ENCODE data around the gene APOBR. TPM values are rescaled to one million over a fixed set of nuclear protein-coding genes. Genes with fewer than 3 reads are reported as not detected.
A peak's percentile ranks its signal among the peaks of the same experiment; 100 is the strongest.
"Not testable (repeated sequence)": the region's sequence is repeated elsewhere in the genome, so short reads cannot be mapped to it uniquely, and the experiment has no call there.

APOBR gene
- total RNA-seq, 5 donors from 2014 or later (not counting 1 experiment from before 2014, with no cell fraction given) = 6.4 to 16.9 (median 10.3) TPM

GRCh38 chr16:28497386-28497785, 2.9 kb downstream of the APOBR start:
- 96% methylated on average over 8 of the region's 9 CpGs for WGBS (ENCODE audit: insufficient coverage)
- no peaks in the 10 kb centered on the region for H3K9me3 ChIP-seq
- ChIA-PET CTCF (interaction anchor here in 1 of 2 donors (0.6 kb wide), 1 partner anchor 12 kb away, joined by 4 read pairs; no protein-coding TSS in a partner anchor), POLR2A (no interaction called here)
- DNase-seq (no peak), ATAC-seq (replicated peaks in 1 of 4) (no peak)
- H3K4me3 Mint-ChIP-seq = peak overlapping the region in 1 of 3 donors; percentile 96
- H3K36me3 ChIP-seq (ENCODE audit: control insufficient read depth in 2 of 2, extremely low read depth in 1 of 2, insufficient read depth in 1 of 2, low read length in 1 of 2) = peaks cover 0 to 17% of the 10 kb centered on the region in 2 donors
- H3K9me3 Mint-ChIP-seq = no peaks in the 10 kb centered on the region
- H3K4me1 Mint-ChIP-seq = peaks cover 50 to 63% (median 61%) of the 10 kb centered on the region in 3 donors
- no peaks in the 10 kb centered on the region for H3K27me3 Mint-ChIP-seq
- H3K4me1 ChIP-seq (ENCODE audit: control insufficient read depth in 1 of 2, extremely low read depth in 1 of 2, insufficient read depth in 2 of 2, low read length in 2 of 2) = peaks cover 9 to 61% of the 10 kb centered on the region in 2 experiments
- no peaks in the 10 kb centered on the region for H3K27me3 ChIP-seq (replicated peaks in 1 of 2; ENCODE audit: control insufficient read depth in 2 of 2, extremely low read depth in 1 of 2, insufficient read depth in 2 of 2, low read length in 1 of 2)
- H3K36me3 Mint-ChIP-seq = peaks cover 7% of the 10 kb centered on the region
- no peak overlapping the region for H3K27ac ChIP-seq (ENCODE audit: low read length)
- no peak overlapping the region for H3K4me3 ChIP-seq (ENCODE audit: control insufficient read depth in 1 of 2, extremely low read depth in 1 of 2, low read length in 1 of 2)
- H3K27ac Mint-ChIP-seq = peak overlapping the region; percentile 97 to 100

DNA sequence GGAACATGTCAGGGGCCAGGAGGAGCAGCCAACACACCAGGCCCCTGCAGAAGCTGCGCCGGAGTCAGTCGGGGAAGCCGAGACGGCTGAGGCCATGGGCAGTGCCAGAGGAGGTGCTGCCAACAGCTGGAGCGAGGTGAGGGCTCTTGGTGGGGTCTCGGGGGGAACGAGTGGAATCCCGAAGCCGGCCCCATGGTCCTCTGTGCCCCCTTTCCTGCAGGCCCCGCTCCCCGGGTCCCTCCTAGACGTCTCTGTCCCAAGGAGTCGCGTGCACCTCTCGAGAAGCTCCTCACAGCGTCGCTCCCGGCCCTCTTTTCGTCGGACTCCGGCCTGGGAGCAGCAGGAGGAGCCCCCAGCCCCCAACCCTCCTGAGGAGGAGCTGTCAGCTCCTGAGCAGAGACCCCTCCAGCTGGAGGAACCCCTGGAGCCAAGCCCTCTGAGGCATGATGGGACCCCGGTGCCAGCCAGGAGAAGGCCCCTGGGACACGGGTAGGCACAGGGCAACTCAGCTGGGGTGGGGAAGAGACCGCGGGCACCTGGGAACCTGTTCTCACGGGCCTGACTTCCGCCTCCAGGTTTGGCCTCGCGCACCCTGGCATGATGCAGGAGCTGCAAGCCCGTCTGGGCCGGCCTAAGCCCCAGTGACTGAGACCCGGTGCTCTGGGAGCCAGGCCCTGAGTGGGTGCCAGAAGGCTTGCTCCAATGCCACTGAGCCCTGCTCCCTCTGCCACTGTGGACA, 3.6 kb downstream of the APOBR start:
- Mint-ChIP-seq H3K36me3 (peaks cover 7% of the 10 kb centered on the region), H3K4me1 (peaks cover 46 to 58% (median 58%) of the 10 kb centered on the region in 3 donors), H3K27ac (peak overlapping the region; percentile 50 to 97), H3K4me3 (peak overlapping the region in 1 of 3 donors; percentile 96), H3K27me3 (no peaks in the 10 kb centered on the region), H3K9me3 (no peaks in the 10 kb centered on the region)
- 98% methylated on average over 32 of the region's 33 CpGs for WGBS (ENCODE audit: insufficient coverage)
- Histone ChIP-seq H3K27me3 (replicated peaks in 1 of 2; ENCODE audit: control insufficient read depth in 2 of 2, extremely low read depth in 1 of 2, insufficient read depth in 2 of 2, low read length in 1 of 2) (no peaks in the 10 kb centered on the region), H3K36me3 (ENCODE audit: control insufficient read depth in 2 of 2, extremely low read depth in 1 of 2, insufficient read depth in 1 of 2, low read length in 1 of 2) (peaks cover 0 to 17% of the 10 kb centered on the region in 2 donors), H3K27ac (ENCODE audit: low read length) (no peak overlapping the region), H3K4me1 (ENCODE audit: control insufficient read depth in 1 of 2, extremely low read depth in 1 of 2, insufficient read depth in 2 of 2, low read length in 2 of 2) (peaks cover 6 to 55% of the 10 kb centered on the region in 2 experiments), H3K9me3 (no peaks in the 10 kb centered on the region), H3K4me3 (ENCODE audit: control insufficient read depth in 1 of 2, extremely low read depth in 1 of 2, low read length in 1 of 2) (no peak overlapping the region)
- POLR2A ChIA-PET = no interaction called here
- DNase-seq = no peak
- CTCF ChIA-PET = no interaction called here
- ATAC-seq (replicated peaks in 1 of 4) = no peak

- Mint-ChIP-seq H3K4me3 (no peak overlapping the region), H3K27ac (peak overlapping the region; percentile 50 to 58), H3K4me1 (peaks cover 38 to 50% (median 50%) of the 10 kb centered on the region in 3 donors), H3K27me3 (no peaks in the 10 kb centered on the region), H3K36me3 (peaks cover 7% of the 10 kb centered on the region), H3K9me3 (no peaks in the 10 kb centered on the region)
- peaks cover 0 to 17% of the 10 kb centered on the region in 2 donors for H3K36me3 ChIP-seq (ENCODE audit: control insufficient read depth in 2 of 2, extremely low read depth in 1 of 2, insufficient read depth in 1 of 2, low read length in 1 of 2)
- POLR2A ChIA-PET = no interaction called here
- peaks cover 3 to 47% of the 10 kb centered on the region in 2 experiments for H3K4me1 ChIP-seq (ENCODE audit: control insufficient read depth in 1 of 2, extremely low read depth in 1 of 2, insufficient read depth in 2 of 2, low read length in 2 of 2)
- no peaks in the 10 kb centered on the region for H3K9me3 ChIP-seq
- H3K27me3 ChIP-seq (replicated peaks in 1 of 2; ENCODE audit: control insufficient read depth in 2 of 2, extremely low read depth in 1 of 2, insufficient read depth in 2 of 2, low read length in 1 of 2) = no peaks in the 10 kb centered on the region
- CTCF ChIA-PET = no interaction called here
- no peak overlapping the region for H3K4me3 ChIP-seq (ENCODE audit: control insufficient read depth in 1 of 2, extremely low read depth in 1 of 2, low read length in 1 of 2)
- DNase-seq (no peak), ATAC-seq (replicated peaks in 1 of 4) (no peak)
- no peak overlapping the region for H3K27ac ChIP-seq (ENCODE audit: low read length)
- 94% methylated on average over 10 of the region's 15 CpGs for WGBS (ENCODE audit: insufficient coverage)
These were observed 4.4 kb downstream of the APOBR start for GRCh38 chr16:28498666-28499381.

- no peak overlapping the region for H3K4me3 ChIP-seq (ENCODE audit: control insufficient read depth in 1 of 2, extremely low read depth in 1 of 2, low read length in 1 of 2)
- DNase-seq (no peak), ATAC-seq (replicated peaks in 1 of 4) (no peak)
- Mint-ChIP-seq H3K4me3 (no peak overlapping the region), H3K27ac (peak overlapping the region; percentile 18 to 42), H3K4me1 (peaks cover 28 to 40% (median 40%) of the 10 kb centered on the region in 3 donors), H3K9me3 (no peaks in the 10 kb centered on the region), H3K27me3 (no peaks in the 10 kb centered on the region), H3K36me3 (peaks cover 7% of the 10 kb centered on the region)
- ChIA-PET CTCF (no interaction called here), POLR2A (no interaction called here)
- no peak overlapping the region for H3K27ac ChIP-seq (ENCODE audit: low read length)
- no peaks in the 10 kb centered on the region for H3K27me3 ChIP-seq (replicated peaks in 1 of 2; ENCODE audit: control insufficient read depth in 2 of 2, extremely low read depth in 1 of 2, insufficient read depth in 2 of 2, low read length in 1 of 2)
- H3K36me3 ChIP-seq (ENCODE audit: control insufficient read depth in 2 of 2, extremely low read depth in 1 of 2, insufficient read depth in 1 of 2, low read length in 1 of 2) = peaks cover 0 to 17% of the 10 kb centered on the region in 2 donors
- no peaks in the 10 kb centered on the region for H3K9me3 ChIP-seq
- WGBS (ENCODE audit: insufficient coverage) = 90% methylated on average over 7 of the region's 10 CpGs
- H3K4me1 ChIP-seq (ENCODE audit: control insufficient read depth in 1 of 2, extremely low read depth in 1 of 2, insufficient read depth in 2 of 2, low read length in 2 of 2) = peaks cover 3 to 37% of the 10 kb centered on the region in 2 experiments
These were observed 5.4 kb downstream of the APOBR start for GRCh38 chr16:28499854-28500253.

DNA sequence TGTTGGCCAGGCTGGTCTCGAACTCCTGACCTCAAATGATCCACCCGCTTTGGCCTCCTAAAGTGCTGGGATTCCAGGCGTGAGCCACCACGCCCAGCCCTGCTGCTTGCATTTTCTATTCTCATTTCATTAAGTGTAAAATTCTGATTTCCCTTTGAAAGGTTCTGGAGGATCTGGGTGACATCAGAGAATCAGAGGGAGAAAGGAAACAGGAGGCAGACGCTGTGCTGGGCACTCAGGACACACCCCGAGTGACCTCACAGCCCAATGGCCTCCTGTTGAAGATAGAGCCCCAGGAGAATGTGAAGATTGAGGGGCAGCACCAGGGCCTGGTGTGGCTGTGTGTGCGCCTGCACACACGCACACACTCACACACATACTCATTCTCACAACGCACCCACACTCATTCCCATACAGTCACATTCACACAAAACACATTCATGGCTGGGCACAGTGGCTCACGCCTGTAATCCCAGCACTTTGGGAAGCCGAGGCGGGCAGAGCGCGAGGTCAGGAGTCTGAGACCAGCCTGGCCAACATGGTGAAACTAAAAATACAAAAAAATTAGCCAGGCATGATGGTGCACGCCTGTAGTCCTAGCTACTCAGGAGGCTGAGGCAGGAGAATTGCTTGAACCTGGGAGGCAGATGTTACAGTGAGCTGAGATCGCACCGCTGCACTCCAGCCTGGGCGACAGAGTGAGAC, 6.2 kb downstream of the APOBR start:
- CTCF ChIA-PET = not testable (repeated sequence)
- 95% methylated on average over 12 of the region's 18 CpGs for WGBS (ENCODE audit: insufficient coverage)

More for the DNA sequence above, 6.2 kb downstream of the APOBR start:
- peaks cover 20 to 32% (median 32%) of the 10 kb centered on the region in 3 donors for H3K4me1 Mint-ChIP-seq
- H3K4me3 ChIP-seq (ENCODE audit: control insufficient read depth in 1 of 2, extremely low read depth in 1 of 2, low read length in 1 of 2); H3K27ac ChIP-seq (ENCODE audit: low read length); H3K9me3 ChIP-seq; H3K36me3 Mint-ChIP-seq; H3K27me3 Mint-ChIP-seq; DNase-seq; H3K4me3 Mint-ChIP-seq; H3K9me3 Mint-ChIP-seq; H3K27me3 ChIP-seq (replicated peaks in 1 of 2; ENCODE audit: control insufficient read depth in 2 of 2, extremely low read depth in 1 of 2, insufficient read depth in 2 of 2, low read length in 1 of 2); ATAC-seq (replicated peaks in 1 of 4): not testable (repeated sequence)
- POLR2A ChIA-PET = interaction anchor here in 1 of 2 donors (0.7 kb wide), 1 partner anchor 38 kb away, joined by 3 read pairs; the partner anchor contains the start of gene NUPR1
- Histone ChIP-seq H3K36me3 (ENCODE audit: control insufficient read depth in 2 of 2, extremely low read depth in 1 of 2, insufficient read depth in 1 of 2, low read length in 1 of 2) (peaks cover 0 to 17% of the 10 kb centered on the region in 2 donors), H3K4me1 (ENCODE audit: control insufficient read depth in 1 of 2, extremely low read depth in 1 of 2, insufficient read depth in 2 of 2, low read length in 2 of 2) (peaks cover 1 to 30% of the 10 kb centered on the region in 2 experiments)
- peak overlapping the region in 1 of 2 donors; percentile 68 for H3K27ac Mint-ChIP-seq
